Activated naive CD4-positive, alpha-beta T cell treated with anti-CD3 and anti-CD28 coated beads, Interleukin-2, amount 50 U/mL, for 72 hours (primary cell): ENCODE results near the gene NOS1AP. TPM values are rescaled to one million over a fixed set of nuclear protein-coding genes. Genes with fewer than 3 reads are reported as not detected.
A peak's percentile ranks its signal among the peaks of the same experiment; 100 is the strongest.

ENCODE experiments used
- ATAC-seq, 2 donors: fragments of 150-1000 bp; cut with Tn5 transposase; 2 replicates each; pipeline ENCODE4 v1.10.0; 2021; ENCODE audit warnings: mild to moderate bottlenecking in 2 of 2, moderate library complexity in 2 of 2
- DNase-seq, 2 donors: peaks; one replicate each; pipeline ENCODE4 v3.0.0; 2021 to 2022; ENCODE audit warnings: low spot score in 2 of 2
- H3K27ac Mint-ChIP-seq, 2 donors: one replicate each; pipeline ENCODE4 v1.8.0; 2022; ENCODE audit warnings: mild to moderate bottlenecking in 2 of 2, mixed read lengths in 2 of 2
- H3K36me3 Mint-ChIP-seq, 2 donors: one replicate each; pipeline ENCODE4 v1.8.0; 2022; ENCODE audit warnings: mixed read lengths in 2 of 2
- H3K9me3 Mint-ChIP-seq, 2 donors: one replicate each; pipeline ENCODE4 v1.8.0; 2022; ENCODE audit warnings: mixed read lengths in 2 of 2
- total RNA-seq, 2 donors: library from RNA; stranded (reverse); gene quantifications; one replicate each; pipeline ENCODE4 v1.2.3, GENCODE V29; 2022

Gene NOS1AP
- total RNA-seq, 2 donors from 2014 or later, result 0.18 to 0.27 TPM

DNA sequence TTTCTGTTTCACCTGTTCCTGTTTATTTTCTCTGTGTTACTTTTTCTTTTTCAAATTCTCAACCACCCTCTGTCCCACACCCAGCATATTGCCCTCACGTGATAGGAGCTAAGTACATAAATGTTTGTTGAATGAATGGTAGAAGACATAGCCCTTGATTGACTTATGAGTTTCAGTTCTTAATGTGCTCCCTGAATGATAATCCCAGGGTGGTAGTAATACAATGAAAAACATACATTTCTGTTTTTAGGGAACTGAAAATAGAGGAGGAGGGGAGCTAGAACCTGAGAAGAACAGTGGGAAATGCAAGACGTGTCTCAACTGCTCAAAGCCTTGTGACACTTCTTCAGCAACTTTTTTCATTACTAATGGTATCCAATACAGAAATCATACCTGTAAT, 160.1 kb downstream of the NOS1AP start:
- no peak for DNase-seq
- no peak for ATAC-seq

DNA sequence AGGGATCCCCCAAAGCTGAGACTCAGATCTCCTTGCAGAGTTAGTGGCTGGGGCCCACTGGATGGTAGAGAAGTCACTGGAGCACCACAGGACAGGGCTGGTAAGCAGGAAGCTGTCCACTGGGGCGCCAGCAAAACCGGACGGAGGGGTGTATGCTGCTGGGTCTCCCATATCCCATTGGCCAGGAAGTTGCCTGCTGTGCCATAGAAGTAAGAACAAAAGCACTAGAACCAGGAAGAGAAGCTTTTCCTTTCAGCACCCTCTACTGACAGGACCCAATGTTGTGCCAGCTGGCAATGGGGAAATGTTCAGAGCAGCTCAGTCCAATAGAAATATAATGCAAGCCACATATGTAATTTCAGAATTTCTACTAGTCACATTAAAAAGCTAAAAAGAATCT, 160.6 kb downstream of the NOS1AP start:
- H3K27ac Mint-ChIP-seq, result no peak overlapping the region
- ATAC-seq (no peak), DNase-seq (no peak)
- H3K9me3 Mint-ChIP-seq, result no peaks in the 10 kb centered on the region
- H3K36me3 Mint-ChIP-seq, result no peaks in the 10 kb centered on the region

More for the DNA sequence above, 160.1 kb downstream of the NOS1AP start:
- Mint-ChIP-seq H3K36me3 (no peaks in the 10 kb centered on the region), H3K9me3 (no peaks in the 10 kb centered on the region), H3K27ac (no peak overlapping the region)

GRCh38 chr1:162230517-162230916, 161.0 kb downstream of the NOS1AP start:
- ATAC-seq (no peak), DNase-seq (no peak)
- Mint-ChIP-seq H3K27ac (no peak overlapping the region), H3K9me3 (no peaks in the 10 kb centered on the region), H3K36me3 (no peaks in the 10 kb centered on the region)

- DNase-seq (no peak), ATAC-seq (no peak)
- Mint-ChIP-seq H3K27ac (no peak overlapping the region), H3K9me3 (no peaks in the 10 kb centered on the region), H3K36me3 (no peaks in the 10 kb centered on the region)
Measured at GRCh38 chr1:162232034-162232711, 162.7 kb downstream of the NOS1AP start.

GRCh38 chr1:162233066-162233465, 163.6 kb downstream of the NOS1AP start:
- Mint-ChIP-seq H3K36me3 (no peaks in the 10 kb centered on the region), H3K9me3 (no peaks in the 10 kb centered on the region), H3K27ac (no peak overlapping the region)
- no peak for DNase-seq
- ATAC-seq, result no peak

DNA sequence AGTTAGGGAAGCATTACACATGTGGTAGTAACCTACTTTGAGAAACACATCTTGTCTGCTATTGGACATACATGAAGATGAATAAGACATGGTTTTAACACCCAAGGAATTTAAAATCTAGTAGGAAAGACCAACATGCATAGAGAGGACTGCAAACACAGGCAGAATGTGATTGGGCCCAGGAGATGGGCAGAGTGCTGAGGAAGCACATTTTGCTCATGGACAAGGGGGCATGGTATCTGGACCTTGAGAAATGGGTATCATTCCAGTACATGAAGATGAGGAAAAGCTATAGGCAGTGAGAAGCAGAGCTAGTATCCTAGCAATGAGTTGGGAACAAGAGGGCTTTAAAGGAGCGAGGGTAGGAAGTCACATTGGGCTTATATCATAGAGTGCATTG, 164.4 kb downstream of the NOS1AP start:
- no peaks in the 10 kb centered on the region for H3K9me3 Mint-ChIP-seq
- H3K36me3 Mint-ChIP-seq, result no peaks in the 10 kb centered on the region
- no peak for ATAC-seq

GRCh38 chr1:162234571-162234970, 165.1 kb downstream of the NOS1AP start:
- no peak for ATAC-seq

More for the DNA sequence above, 164.4 kb downstream of the NOS1AP start:
- no peak for DNase-seq
- no peak overlapping the region for H3K27ac Mint-ChIP-seq

DNA sequence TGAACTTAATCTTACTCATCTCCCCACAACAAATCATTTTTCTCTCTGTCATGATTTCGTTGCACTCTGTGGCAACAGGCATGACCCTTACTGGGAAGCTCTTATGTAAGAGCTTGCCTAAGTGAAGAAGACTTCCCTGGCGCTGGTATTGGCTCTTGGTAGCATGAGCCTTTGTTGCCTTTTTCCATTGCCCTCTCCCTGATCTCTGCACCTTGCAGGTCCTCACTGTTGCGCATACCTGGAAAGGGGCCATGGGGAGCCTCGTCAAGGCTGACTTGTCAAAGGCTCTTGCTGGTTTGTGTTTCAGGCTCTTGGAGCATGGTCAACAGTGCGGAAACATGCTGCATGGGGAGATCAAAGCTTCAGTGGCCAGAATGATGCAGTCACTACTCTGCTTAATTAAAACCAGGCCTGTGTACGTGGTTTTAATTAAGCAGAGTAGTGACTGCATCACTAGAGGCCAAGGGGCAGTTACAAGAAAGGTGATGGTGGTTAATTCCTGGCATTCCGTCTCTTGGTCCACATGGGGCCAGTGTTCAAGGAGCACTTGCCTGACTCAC, 165.8 kb downstream of the NOS1AP start:
- no peak for DNase-seq
- no peaks in the 10 kb centered on the region for H3K9me3 Mint-ChIP-seq
- no peak for ATAC-seq

More at GRCh38 chr1:162234571-162234970, 165.1 kb downstream of the NOS1AP start:
- Mint-ChIP-seq H3K36me3 (no peaks in the 10 kb centered on the region), H3K27ac (no peak overlapping the region), H3K9me3 (no peaks in the 10 kb centered on the region)
- DNase-seq, result no peak

GRCh38 chr1:162236201-162236600, 166.7 kb downstream of the NOS1AP start:
- ATAC-seq, result no peak
- no peaks in the 10 kb centered on the region for H3K36me3 Mint-ChIP-seq
- peak overlapping the region in 1 of 2 donors; percentile 75 for H3K27ac Mint-ChIP-seq

More for the DNA sequence above, 165.8 kb downstream of the NOS1AP start:
- H3K36me3 Mint-ChIP-seq, result no peaks in the 10 kb centered on the region
- H3K27ac Mint-ChIP-seq, result no peak overlapping the region

DNA sequence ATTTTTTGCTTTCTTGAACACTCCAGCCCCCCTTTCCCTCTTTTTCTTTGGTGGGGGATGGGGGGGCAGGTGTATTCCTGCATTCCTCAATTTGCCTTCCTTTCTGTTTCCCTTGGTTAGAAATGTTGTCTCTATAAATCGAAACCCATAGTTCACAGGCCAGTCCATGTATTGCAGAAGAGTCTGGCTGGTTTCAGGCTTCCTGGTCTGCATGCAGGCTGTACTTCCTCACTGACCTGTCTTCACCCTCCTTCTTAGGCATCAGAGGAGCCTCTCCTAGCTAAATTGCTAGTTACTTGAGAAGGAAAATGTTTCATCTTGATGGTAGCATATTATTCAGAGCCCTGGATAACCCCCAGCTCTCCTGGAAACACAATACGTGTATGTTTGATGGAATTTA, 167.1 kb downstream of the NOS1AP start:
- Mint-ChIP-seq H3K36me3 (no peaks in the 10 kb centered on the region), H3K9me3 (no peaks in the 10 kb centered on the region), H3K27ac (peak overlapping the region in 1 of 2 donors; percentile 75)
- DNase-seq, result no peak
- no peak for ATAC-seq

More at GRCh38 chr1:162236201-162236600, 166.7 kb downstream of the NOS1AP start:
- no peaks in the 10 kb centered on the region for H3K9me3 Mint-ChIP-seq
- no peak for DNase-seq

- DNase-seq (no peak), ATAC-seq (no peak)
- Mint-ChIP-seq H3K27ac (no peak overlapping the region), H3K36me3 (no peaks in the 10 kb centered on the region), H3K9me3 (no peaks in the 10 kb centered on the region)
Measured at GRCh38 chr1:162240577-162240976, 171.1 kb downstream of the NOS1AP start.

GRCh38 chr1:162242804-162243203, 173.3 kb downstream of the NOS1AP start:
- Mint-ChIP-seq H3K27ac (no peak overlapping the region), H3K9me3 (no peaks in the 10 kb centered on the region), H3K36me3 (no peaks in the 10 kb centered on the region)
- no peak for ATAC-seq
- DNase-seq, result no peak

DNA sequence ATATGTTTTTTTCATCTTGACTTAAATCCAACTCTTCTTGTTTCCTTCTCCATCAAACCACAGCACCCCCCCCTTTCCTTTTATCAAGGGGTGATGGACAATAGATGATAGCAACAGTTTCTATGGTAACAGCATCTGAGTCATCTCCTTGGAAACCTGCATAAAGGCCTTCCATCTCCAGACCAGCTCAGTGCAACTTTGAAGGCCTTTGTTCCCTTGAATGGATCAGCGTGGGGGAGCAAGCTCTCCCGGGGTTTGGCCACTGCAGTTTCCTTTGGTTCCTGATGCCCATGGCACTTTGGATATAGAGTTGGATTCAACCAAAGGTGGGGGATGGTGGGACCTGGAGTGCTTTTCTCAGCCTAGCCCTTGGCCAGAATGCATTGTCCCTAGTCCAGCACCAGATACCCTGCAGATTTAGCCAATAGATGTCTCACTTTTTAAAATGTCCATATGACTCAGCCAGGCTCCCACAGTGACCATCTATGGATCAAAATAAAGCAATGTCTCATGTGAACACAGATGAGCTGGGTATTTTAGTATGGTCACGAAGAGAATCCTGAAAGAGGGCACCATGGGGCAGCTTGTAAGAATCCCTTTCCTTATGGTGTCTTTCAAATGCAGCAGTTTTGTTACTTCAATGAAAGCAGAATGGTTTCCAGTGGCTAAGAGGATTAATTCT, 179.5 kb downstream of the NOS1AP start:
- DNase-seq (no peak), ATAC-seq (no peak)
- H3K27ac Mint-ChIP-seq, result no peak overlapping the region
- no peaks in the 10 kb centered on the region for H3K9me3 Mint-ChIP-seq
- no peaks in the 10 kb centered on the region for H3K36me3 Mint-ChIP-seq

DNA sequence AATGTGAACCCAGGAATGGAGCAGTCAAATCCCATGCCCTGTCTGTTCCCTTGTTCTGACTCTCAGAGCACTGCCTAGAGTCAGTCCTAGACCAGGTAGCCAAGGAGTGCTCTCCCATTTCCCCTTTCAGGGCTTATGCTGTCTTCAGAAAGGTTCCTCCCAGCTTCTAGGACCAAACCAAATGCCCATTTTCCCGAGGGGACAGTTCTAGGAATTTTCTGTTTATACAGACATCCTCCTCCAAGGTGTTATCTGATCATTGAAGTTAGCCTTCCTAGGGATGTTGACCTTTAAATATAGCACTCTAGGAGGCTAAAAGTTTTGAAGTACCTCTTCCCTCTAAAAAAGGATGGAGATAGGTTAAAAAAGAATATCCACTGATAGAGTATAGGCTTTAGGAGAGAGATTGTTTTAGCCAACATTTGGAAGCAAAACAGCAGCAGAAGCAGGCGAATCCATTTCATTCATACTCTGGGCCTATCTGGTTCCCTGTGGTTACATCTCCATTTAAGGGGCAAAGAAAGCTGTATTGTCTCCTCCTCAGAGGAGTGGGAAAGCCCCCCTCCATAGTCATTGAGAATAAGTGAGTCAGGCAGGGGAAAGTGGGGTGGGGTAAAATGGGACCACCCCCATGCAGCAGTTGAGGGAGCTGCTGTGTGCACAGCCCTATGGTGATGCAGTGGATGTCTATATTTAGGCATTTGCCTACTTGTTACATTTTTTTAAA, 180.7 kb downstream of the NOS1AP start:
- Mint-ChIP-seq H3K27ac (no peak overlapping the region), H3K9me3 (no peaks in the 10 kb centered on the region), H3K36me3 (no peaks in the 10 kb centered on the region)
- ATAC-seq (no peak), DNase-seq (no peak)

- no peak for DNase-seq
- no peaks in the 10 kb centered on the region for H3K36me3 Mint-ChIP-seq
- H3K27ac Mint-ChIP-seq, result no peak overlapping the region
- H3K9me3 Mint-ChIP-seq, result no peaks in the 10 kb centered on the region
- no peak for ATAC-seq
Measured at GRCh38 chr1:162251102-162251501, 181.6 kb downstream of the NOS1AP start.

DNA sequence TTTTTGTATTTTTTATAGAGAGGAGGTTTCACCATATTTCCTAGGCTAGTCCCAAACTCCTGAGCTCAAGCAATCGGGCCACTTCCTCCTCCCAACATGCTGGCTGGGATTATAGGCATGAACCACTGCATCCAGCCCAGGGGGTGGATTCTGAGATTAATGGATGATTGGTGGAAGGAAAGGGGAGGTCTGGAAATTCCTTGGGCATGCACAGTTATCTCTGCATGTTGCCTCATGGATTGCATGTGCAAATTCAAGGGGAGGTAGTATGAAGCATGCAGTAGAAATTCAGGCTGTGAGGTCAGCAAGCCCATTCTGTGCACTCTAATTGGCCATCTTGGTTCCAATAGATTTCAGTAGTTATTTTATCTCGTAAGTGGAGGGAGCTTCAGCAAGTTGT, 182.7 kb downstream of the NOS1AP start:
- ATAC-seq (no peak), DNase-seq (no peak)
- Mint-ChIP-seq H3K27ac (no peak overlapping the region), H3K9me3 (no peaks in the 10 kb centered on the region), H3K36me3 (no peaks in the 10 kb centered on the region)

DNA sequence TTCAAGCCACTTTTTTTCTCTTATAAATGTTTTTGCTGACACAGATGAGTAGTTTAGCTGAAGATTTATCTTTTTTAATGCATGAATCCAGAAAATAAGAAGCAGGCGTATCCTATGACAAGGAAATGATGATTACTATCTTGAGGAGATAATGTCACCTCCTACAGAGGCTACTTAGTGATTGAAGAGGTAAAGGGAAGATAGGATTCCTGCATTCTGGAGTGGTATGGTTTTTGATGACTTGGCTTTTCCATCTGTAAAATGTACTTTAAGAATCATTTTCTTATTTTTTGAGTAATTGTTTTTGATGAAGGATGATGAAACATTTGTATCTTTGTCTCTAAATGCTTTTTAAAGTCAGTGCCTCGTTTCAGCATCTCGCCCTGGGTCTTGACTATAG, 184.3 kb downstream of the NOS1AP start:
- Mint-ChIP-seq H3K36me3 (no peaks in the 10 kb centered on the region), H3K9me3 (no peaks in the 10 kb centered on the region), H3K27ac (no peak overlapping the region)
- no peak for DNase-seq
- no peak for ATAC-seq
